ENCODE data around the gene MITD1. TPM values are rescaled to one million over a fixed set of nuclear protein-coding genes. Genes with fewer than 3 reads are reported as not detected.
"Not testable (repeated sequence)": the region's sequence is repeated elsewhere in the genome, so short reads cannot be mapped to it uniquely, and the experiment has no call there.

Gene MITD1
- polyA plus RNA-seq, 1 donor from 2014 or later: 87.7 TPM

- peaks cover 5% of the 10 kb centered on the region for H3K36me3 ChIP-seq (ENCODE audit: insufficient read depth, low read length)
- H3F3A ChIP-seq (ENCODE audit: insufficient read depth, low read length, poor library complexity, severe bottlenecking): no peaks in the 10 kb centered on the region
- no peak overlapping the region for H3K27ac ChIP-seq (ENCODE audit: low read length)
- TF ChIP-seq RAD21 (conservative IDR thresholded peaks at IDR 0.05) (no peak), EP300 (conservative IDR thresholded peaks at IDR 0.05; ENCODE audit: poor library complexity, severe bottlenecking) (no peak), EZH2 (IDR thresholded peaks at IDR 0.05; ENCODE audit: borderline replicate concordance, insufficient read depth, low read length, poor library complexity, severe bottlenecking) (no peak), POLR2AphosphoS5 (IDR thresholded peaks at IDR 0.05) (no peak), MXI1 (conservative IDR thresholded peaks at IDR 0.05; ENCODE audit: poor library complexity, severe bottlenecking) (no peak), TAF1 (IDR thresholded peaks at IDR 0.05; ENCODE audit: low read depth) (no peak), REST (IDR thresholded peaks at IDR 0.05; ENCODE audit: borderline replicate concordance) (no peak), SMC3 (conservative IDR thresholded peaks at IDR 0.05; ENCODE audit: poor library complexity) (no peak)
- TF ChIP-seq, protein P1, sequence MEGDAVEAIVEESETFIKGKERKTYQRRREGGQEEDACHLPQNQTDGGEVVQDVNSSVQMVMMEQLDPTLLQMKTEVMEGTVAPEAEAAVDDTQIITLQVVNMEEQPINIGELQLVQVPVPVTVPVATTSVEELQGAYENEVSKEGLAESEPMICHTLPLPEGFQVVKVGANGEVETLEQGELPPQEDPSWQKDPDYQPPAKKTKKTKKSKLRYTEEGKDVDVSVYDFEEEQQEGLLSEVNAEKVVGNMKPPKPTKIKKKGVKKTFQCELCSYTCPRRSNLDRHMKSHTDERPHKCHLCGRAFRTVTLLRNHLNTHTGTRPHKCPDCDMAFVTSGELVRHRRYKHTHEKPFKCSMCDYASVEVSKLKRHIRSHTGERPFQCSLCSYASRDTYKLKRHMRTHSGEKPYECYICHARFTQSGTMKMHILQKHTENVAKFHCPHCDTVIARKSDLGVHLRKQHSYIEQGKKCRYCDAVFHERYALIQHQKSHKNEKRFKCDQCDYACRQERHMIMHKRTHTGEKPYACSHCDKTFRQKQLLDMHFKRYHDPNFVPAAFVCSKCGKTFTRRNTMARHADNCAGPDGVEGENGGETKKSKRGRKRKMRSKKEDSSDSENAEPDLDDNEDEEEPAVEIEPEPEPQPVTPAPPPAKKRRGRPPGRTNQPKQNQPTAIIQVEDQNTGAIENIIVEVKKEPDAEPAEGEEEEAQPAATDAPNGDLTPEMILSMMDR (IDR thresholded peaks at IDR 0.05; ENCODE audit: poor library complexity, severe bottlenecking): no peak
- H3K79me2 ChIP-seq (replicated peaks; ENCODE audit: insufficient read depth, low read length): peaks cover 3% of the 10 kb centered on the region
- H3K4me3 ChIP-seq (ENCODE audit: low read length): no peak overlapping the region
- no peaks in the 10 kb centered on the region for H3K27me3 ChIP-seq (ENCODE audit: insufficient read depth, low read depth, low read length)
- no peaks in the 10 kb centered on the region for H4K20me1 ChIP-seq (ENCODE audit: insufficient read depth)
- no peak overlapping the region for H2AFZ ChIP-seq (ENCODE audit: low read depth, low read length)
- no peaks in the 10 kb centered on the region for H3K9me3 ChIP-seq (ENCODE audit: low read length)
- no peak overlapping the region for H3K9ac ChIP-seq (ENCODE audit: low read length)
- no peaks in the 10 kb centered on the region for H3K9me2 ChIP-seq (ENCODE audit: insufficient read depth, low read length)
- no peak overlapping the region for H3K4me2 ChIP-seq (ENCODE audit: low read length)
Observed at GRCh38 chr2:99198103-99198841, 17.4 kb upstream of the MITD1 start.

DNA sequence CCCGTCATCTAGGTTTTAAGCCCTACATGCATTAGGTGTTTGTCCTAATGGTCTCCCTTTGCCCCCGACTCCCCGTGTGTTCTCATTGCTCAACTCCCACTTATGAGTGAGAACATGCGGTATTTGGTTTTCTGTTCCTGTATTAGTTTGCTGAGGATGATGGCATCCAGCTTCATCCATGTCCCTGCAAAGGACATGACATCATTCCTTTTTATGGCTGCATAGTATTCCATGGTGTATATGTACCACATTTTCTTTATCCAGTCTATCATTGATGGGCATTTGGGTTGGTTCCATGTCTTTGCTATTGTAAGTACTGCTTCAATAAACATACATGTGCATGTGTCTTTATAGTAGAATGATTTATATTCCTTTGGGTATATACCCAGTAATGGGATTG, 11.5 kb upstream of the MITD1 start:
- H4K20me1 ChIP-seq (ENCODE audit: insufficient read depth); H3K4me3 ChIP-seq (ENCODE audit: low read length); H3K4me2 ChIP-seq (ENCODE audit: low read length); H3K36me3 ChIP-seq (ENCODE audit: insufficient read depth, low read length); H3K79me2 ChIP-seq (replicated peaks; ENCODE audit: insufficient read depth, low read length); H3K9me3 ChIP-seq (ENCODE audit: low read length); H3F3A ChIP-seq (ENCODE audit: insufficient read depth, low read length, poor library complexity, severe bottlenecking); H3K27me3 ChIP-seq (ENCODE audit: insufficient read depth, low read depth, low read length); H3K9me2 ChIP-seq (ENCODE audit: insufficient read depth, low read length); H3K9ac ChIP-seq (ENCODE audit: low read length); H2AFZ ChIP-seq (ENCODE audit: low read depth, low read length); H3K27ac ChIP-seq (ENCODE audit: low read length): not testable (repeated sequence)
